ENCODE data around the gene FNBP1L. TPM values are rescaled to one million over a fixed set of nuclear protein-coding genes. Genes with fewer than 3 reads are reported as not detected.

Gene FNBP1L
- total and polyA plus RNA-seq, 2 experiments from 2014 or later = 56.3 to 132 TPM

DNA sequence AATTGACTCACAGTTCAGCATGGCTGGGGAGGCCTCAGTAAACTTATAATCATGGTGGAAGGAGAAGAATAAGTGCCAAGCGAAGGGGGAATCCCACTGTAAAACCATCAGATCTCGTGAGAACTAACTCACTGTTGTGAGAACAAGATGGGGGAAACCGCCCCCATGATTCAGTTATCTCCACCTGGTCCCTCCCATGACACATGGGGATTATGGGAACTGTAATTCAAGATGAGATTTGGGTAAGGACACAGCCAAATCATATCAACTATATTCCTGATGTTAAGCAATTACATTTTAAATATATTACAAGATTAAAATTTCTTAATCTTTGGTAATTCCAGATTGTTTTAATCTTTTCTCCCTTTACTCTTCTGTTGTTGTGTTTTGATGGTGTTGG lies 55.2 kb downstream of the FNBP1L start (continued):
- TF ChIP-seq, protein P1, sequence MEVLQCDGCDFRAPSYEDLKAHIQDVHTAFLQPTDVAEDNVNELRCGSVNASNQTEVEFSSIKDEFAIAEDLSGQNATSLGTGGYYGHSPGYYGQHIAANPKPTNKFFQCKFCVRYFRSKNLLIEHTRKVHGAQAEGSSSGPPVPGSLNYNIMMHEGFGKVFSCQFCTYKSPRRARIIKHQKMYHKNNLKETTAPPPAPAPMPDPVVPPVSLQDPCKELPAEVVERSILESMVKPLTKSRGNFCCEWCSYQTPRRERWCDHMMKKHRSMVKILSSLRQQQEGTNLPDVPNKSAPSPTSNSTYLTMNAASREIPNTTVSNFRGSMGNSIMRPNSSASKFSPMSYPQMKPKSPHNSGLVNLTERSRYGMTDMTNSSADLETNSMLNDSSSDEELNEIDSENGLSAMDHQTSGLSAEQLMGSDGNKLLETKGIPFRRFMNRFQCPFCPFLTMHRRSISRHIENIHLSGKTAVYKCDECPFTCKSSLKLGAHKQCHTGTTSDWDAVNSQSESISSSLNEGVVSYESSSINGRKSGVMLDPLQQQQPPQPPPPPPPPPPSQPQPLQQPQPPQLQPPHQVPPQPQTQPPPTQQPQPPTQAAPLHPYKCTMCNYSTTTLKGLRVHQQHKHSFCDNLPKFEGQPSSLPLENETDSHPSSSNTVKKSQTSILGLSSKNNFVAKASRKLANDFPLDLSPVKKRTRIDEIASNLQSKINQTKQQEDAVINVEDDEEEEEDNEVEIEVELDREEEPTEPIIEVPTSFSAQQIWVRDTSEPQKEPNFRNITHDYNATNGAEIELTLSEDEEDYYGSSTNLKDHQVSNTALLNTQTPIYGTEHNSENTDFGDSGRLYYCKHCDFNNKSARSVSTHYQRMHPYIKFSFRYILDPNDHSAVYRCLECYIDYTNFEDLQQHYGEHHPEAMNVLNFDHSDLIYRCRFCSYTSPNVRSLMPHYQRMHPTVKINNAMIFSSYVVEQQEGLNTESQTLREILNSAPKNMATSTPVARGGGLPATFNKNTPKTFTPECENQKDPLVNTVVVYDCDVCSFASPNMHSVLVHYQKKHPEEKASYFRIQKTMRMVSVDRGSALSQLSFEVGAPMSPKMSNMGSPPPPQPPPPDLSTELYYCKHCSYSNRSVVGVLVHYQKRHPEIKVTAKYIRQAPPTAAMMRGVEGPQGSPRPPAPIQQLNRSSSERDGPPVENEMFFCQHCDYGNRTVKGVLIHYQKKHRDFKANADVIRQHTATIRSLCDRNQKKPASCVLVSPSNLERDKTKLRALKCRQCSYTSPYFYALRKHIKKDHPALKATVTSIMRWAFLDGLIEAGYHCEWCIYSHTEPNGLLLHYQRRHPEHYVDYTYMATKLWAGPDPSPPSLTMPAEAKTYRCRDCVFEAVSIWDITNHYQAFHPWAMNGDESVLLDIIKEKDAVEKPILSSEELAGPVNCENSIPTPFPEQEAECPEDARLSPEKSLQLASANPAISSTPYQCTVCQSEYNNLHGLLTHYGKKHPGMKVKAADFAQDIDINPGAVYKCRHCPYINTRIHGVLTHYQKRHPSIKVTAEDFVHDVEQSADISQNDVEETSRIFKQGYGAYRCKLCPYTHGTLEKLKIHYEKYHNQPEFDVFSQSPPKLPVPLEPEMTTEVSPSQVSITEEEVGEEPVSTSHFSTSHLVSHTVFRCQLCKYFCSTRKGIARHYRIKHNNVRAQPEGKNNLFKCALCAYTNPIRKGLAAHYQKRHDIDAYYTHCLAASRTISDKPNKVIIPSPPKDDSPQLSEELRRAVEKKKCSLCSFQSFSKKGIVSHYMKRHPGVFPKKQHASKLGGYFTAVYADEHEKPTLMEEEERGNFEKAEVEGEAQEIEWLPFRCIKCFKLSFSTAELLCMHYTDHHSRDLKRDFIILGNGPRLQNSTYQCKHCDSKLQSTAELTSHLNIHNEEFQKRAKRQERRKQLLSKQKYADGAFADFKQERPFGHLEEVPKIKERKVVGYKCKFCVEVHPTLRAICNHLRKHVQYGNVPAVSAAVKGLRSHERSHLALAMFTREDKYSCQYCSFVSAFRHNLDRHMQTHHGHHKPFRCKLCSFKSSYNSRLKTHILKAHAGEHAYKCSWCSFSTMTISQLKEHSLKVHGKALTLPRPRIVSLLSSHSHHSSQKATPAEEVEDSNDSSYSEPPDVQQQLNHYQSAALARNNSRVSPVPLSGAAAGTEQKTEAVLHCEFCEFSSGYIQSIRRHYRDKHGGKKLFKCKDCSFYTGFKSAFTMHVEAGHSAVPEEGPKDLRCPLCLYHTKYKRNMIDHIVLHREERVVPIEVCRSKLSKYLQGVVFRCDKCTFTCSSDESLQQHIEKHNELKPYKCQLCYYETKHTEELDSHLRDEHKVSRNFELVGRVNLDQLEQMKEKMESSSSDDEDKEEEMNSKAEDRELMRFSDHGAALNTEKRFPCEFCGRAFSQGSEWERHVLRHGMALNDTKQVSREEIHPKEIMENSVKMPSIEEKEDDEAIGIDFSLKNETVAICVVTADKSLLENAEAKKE (CRISPR knock-in tag; IDR thresholded peaks at IDR 0.05) = no peak
- no peak for TF ChIP-seq JUNB (IDR thresholded peaks at IDR 0.05; ENCODE audit: unreplicated experiment)
- no peak for TF ChIP-seq NANOG (IDR thresholded peaks at IDR 0.05; ENCODE audit: borderline replicate concordance)
- TF ChIP-seq EZH2 (IDR thresholded peaks at IDR 0.05; ENCODE audit: low read depth, unreplicated experiment) = no peak
- TF ChIP-seq, protein P2, sequence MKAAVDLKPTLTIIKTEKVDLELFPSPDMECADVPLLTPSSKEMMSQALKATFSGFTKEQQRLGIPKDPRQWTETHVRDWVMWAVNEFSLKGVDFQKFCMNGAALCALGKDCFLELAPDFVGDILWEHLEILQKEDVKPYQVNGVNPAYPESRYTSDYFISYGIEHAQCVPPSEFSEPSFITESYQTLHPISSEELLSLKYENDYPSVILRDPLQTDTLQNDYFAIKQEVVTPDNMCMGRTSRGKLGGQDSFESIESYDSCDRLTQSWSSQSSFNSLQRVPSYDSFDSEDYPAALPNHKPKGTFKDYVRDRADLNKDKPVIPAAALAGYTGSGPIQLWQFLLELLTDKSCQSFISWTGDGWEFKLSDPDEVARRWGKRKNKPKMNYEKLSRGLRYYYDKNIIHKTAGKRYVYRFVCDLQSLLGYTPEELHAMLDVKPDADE (IDR thresholded peaks at IDR 0.05) = no peak
- no peak for TF ChIP-seq ZNF331 (CRISPR knock-in tag; IDR thresholded peaks at IDR 0.05; ENCODE audit: low read depth)
- no peak for TF ChIP-seq EZH2phosphoT487 (IDR thresholded peaks at IDR 0.05; ENCODE audit: unreplicated experiment)
- TF ChIP-seq, protein P3, sequence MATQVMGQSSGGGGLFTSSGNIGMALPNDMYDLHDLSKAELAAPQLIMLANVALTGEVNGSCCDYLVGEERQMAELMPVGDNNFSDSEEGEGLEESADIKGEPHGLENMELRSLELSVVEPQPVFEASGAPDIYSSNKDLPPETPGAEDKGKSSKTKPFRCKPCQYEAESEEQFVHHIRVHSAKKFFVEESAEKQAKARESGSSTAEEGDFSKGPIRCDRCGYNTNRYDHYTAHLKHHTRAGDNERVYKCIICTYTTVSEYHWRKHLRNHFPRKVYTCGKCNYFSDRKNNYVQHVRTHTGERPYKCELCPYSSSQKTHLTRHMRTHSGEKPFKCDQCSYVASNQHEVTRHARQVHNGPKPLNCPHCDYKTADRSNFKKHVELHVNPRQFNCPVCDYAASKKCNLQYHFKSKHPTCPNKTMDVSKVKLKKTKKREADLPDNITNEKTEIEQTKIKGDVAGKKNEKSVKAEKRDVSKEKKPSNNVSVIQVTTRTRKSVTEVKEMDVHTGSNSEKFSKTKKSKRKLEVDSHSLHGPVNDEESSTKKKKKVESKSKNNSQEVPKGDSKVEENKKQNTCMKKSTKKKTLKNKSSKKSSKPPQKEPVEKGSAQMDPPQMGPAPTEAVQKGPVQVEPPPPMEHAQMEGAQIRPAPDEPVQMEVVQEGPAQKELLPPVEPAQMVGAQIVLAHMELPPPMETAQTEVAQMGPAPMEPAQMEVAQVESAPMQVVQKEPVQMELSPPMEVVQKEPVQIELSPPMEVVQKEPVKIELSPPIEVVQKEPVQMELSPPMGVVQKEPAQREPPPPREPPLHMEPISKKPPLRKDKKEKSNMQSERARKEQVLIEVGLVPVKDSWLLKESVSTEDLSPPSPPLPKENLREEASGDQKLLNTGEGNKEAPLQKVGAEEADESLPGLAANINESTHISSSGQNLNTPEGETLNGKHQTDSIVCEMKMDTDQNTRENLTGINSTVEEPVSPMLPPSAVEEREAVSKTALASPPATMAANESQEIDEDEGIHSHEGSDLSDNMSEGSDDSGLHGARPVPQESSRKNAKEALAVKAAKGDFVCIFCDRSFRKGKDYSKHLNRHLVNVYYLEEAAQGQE (IDR thresholded peaks at IDR 0.05; ENCODE audit: unreplicated experiment) = no peak
- no peak for TF ChIP-seq ZNF114 (CRISPR knock-in tag; IDR thresholded peaks at IDR 0.05)
